22Rv1 (cell line): ENCODE data around the gene TSBP1.

Source experiments
- CTCF ChIP-seq: fragments of 450-650 bp; IDR thresholded peaks from 2 replicates; pipeline ENCODE4 v1.5.1; 2017; ENCODE audit warnings: mild to moderate bottlenecking
- ZFX ChIP-seq: fragments of 450-650 bp; IDR thresholded peaks from 2 replicates; pipeline ENCODE4 v1.6.1; 2017; ENCODE audit warnings: antibody characterized with exemption, borderline replicate concordance

GRCh38 chr6:32367644-32368043 is 4.1 kb downstream of the TSBP1 start:
- TF ChIP-seq CTCF (no peak), ZFX (no peak)
